ENCODE results near the gene PGM1. TPM values are rescaled to one million over a fixed set of nuclear protein-coding genes. Genes with fewer than 3 reads are reported as not detected.
A peak's percentile ranks its signal among the peaks of the same experiment; 100 is the strongest.

The PGM1 gene
- total and polyA plus RNA-seq, 10 of the 15 experiments (the other 5 are each of a cell fraction or from before 2014, with no cell fraction given), result 22.5 to 72.6 (median 50.8) TPM

DNA sequence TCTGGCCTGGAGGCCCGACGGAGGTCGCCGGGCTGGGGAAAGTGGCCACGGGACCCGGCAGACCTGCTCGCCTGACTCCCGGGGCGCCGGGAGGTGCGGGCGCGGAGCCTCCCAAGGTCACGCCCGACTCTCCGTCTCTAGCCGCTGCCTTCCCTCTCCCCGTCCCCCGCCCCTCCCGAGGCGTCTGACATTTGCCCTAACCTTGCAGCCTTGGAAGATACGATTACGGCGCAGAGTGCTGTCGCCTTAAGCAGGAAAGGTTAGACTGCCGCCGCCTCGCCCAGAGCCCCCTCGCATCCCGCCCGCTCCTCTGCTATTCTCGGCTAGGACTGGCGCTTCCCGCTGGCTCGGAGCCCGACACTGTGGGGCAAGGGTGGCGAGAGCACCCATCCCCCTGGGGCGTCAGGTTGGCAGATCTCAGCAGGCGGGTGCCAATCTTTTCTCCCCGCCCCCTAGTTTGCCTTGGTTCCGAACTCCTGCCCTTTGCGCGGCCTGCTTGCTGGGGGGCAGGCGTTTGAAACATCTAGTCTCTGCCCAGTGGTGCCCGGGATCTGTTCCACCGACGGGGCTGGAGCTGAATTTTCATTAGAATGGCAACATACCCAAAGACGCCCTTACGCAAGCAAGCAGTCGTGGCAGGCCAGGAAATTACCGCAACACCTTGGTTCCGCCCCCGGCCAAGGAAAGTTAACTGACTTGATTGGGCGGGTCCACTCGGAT, 835 bp downstream of the PGM1 start (continued):
- TF ChIP-seq, protein P1, sequence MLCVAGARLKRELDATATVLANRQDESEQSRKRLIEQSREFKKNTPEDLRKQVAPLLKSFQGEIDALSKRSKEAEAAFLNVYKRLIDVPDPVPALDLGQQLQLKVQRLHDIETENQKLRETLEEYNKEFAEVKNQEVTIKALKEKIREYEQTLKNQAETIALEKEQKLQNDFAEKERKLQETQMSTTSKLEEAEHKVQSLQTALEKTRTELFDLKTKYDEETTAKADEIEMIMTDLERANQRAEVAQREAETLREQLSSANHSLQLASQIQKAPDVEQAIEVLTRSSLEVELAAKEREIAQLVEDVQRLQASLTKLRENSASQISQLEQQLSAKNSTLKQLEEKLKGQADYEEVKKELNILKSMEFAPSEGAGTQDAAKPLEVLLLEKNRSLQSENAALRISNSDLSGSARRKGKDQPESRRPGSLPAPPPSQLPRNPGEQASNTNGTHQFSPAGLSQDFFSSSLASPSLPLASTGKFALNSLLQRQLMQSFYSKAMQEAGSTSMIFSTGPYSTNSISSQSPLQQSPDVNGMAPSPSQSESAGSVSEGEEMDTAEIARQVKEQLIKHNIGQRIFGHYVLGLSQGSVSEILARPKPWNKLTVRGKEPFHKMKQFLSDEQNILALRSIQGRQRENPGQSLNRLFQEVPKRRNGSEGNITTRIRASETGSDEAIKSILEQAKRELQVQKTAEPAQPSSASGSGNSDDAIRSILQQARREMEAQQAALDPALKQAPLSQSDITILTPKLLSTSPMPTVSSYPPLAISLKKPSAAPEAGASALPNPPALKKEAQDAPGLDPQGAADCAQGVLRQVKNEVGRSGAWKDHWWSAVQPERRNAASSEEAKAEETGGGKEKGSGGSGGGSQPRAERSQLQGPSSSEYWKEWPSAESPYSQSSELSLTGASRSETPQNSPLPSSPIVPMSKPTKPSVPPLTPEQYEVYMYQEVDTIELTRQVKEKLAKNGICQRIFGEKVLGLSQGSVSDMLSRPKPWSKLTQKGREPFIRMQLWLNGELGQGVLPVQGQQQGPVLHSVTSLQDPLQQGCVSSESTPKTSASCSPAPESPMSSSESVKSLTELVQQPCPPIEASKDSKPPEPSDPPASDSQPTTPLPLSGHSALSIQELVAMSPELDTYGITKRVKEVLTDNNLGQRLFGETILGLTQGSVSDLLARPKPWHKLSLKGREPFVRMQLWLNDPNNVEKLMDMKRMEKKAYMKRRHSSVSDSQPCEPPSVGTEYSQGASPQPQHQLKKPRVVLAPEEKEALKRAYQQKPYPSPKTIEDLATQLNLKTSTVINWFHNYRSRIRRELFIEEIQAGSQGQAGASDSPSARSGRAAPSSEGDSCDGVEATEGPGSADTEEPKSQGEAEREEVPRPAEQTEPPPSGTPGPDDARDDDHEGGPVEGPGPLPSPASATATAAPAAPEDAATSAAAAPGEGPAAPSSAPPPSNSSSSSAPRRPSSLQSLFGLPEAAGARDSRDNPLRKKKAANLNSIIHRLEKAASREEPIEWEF (IDR thresholded peaks at IDR 0.05; ENCODE audit: insufficient replicate concordance, low read depth, low read length), result no peak
- TF ChIP-seq RCOR1 (conservative IDR thresholded peaks at IDR 0.05; ENCODE audit: low read depth, low read length) (no peak), RELA (IDR thresholded peaks at IDR 0.05; ENCODE audit: borderline replicate concordance, partially characterized antibody) (no peak), RAD51 (IDR thresholded peaks at IDR 0.05) (no peak), HDAC2 (IDR thresholded peaks at IDR 0.05) (no peak), EED (IDR thresholded peaks at IDR 0.05; ENCODE audit: low read depth) (no peak), SIN3A (IDR thresholded peaks at IDR 0.05; ENCODE audit: low read depth, low read length) (no peak), TCF3 (IDR thresholded peaks at IDR 0.05; ENCODE audit: borderline replicate concordance, insufficient read depth, low read depth, low read length) (no peak), SMC3 (IDR thresholded peaks at IDR 0.05; ENCODE audit: borderline replicate concordance, low read length) (no peak), EGR1 (IDR thresholded peaks at IDR 0.05; ENCODE audit: borderline replicate concordance in 1 of 2, low read depth in 2 of 2, low read length in 2 of 2) (peak in 1 of 2 experiments; percentile 64; a peak in 1 of 3 replicates), HCFC1 (IDR thresholded peaks at IDR 0.05; ENCODE audit: low read length) (no peak)
- TF ChIP-seq, protein P2, sequence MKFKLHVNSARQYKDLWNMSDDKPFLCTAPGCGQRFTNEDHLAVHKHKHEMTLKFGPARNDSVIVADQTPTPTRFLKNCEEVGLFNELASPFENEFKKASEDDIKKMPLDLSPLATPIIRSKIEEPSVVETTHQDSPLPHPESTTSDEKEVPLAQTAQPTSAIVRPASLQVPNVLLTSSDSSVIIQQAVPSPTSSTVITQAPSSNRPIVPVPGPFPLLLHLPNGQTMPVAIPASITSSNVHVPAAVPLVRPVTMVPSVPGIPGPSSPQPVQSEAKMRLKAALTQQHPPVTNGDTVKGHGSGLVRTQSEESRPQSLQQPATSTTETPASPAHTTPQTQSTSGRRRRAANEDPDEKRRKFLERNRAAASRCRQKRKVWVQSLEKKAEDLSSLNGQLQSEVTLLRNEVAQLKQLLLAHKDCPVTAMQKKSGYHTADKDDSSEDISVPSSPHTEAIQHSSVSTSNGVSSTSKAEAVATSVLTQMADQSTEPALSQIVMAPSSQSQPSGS (IDR thresholded peaks at IDR 0.05; ENCODE audit: low read length), result no peak
- TF ChIP-seq, protein P3, sequence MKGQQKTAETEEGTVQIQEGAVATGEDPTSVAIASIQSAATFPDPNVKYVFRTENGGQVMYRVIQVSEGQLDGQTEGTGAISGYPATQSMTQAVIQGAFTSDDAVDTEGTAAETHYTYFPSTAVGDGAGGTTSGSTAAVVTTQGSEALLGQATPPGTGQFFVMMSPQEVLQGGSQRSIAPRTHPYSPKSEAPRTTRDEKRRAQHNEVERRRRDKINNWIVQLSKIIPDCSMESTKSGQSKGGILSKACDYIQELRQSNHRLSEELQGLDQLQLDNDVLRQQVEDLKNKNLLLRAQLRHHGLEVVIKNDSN (IDR thresholded peaks at IDR 0.05; ENCODE audit: borderline replicate concordance, extremely low read length, insufficient read depth, low read depth, low read length), result no peak
- TF ChIP-seq, protein P4, sequence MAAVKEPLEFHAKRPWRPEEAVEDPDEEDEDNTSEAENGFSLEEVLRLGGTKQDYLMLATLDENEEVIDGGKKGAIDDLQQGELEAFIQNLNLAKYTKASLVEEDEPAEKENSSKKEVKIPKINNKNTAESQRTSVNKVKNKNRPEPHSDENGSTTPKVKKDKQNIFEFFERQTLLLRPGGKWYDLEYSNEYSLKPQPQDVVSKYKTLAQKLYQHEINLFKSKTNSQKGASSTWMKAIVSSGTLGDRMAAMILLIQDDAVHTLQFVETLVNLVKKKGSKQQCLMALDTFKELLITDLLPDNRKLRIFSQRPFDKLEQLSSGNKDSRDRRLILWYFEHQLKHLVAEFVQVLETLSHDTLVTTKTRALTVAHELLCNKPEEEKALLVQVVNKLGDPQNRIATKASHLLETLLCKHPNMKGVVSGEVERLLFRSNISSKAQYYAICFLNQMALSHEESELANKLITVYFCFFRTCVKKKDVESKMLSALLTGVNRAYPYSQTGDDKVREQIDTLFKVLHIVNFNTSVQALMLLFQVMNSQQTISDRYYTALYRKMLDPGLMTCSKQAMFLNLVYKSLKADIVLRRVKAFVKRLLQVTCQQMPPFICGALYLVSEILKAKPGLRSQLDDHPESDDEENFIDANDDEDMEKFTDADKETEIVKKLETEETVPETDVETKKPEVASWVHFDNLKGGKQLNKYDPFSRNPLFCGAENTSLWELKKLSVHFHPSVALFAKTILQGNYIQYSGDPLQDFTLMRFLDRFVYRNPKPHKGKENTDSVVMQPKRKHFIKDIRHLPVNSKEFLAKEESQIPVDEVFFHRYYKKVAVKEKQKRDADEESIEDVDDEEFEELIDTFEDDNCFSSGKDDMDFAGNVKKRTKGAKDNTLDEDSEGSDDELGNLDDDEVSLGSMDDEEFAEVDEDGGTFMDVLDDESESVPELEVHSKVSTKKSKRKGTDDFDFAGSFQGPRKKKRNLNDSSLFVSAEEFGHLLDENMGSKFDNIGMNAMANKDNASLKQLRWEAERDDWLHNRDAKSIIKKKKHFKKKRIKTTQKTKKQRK (IDR thresholded peaks at IDR 0.05; ENCODE audit: low read depth, low read length), result no peak
- TF ChIP-seq, protein P5, sequence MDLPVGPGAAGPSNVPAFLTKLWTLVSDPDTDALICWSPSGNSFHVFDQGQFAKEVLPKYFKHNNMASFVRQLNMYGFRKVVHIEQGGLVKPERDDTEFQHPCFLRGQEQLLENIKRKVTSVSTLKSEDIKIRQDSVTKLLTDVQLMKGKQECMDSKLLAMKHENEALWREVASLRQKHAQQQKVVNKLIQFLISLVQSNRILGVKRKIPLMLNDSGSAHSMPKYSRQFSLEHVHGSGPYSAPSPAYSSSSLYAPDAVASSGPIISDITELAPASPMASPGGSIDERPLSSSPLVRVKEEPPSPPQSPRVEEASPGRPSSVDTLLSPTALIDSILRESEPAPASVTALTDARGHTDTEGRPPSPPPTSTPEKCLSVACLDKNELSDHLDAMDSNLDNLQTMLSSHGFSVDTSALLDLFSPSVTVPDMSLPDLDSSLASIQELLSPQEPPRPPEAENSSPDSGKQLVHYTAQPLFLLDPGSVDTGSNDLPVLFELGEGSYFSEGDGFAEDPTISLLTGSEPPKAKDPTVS (IDR thresholded peaks at IDR 0.05; ENCODE audit: low read depth, low read length), result no peak
- TF ChIP-seq, protein P6, sequence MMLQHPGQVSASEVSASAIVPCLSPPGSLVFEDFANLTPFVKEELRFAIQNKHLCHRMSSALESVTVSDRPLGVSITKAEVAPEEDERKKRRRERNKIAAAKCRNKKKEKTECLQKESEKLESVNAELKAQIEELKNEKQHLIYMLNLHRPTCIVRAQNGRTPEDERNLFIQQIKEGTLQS (IDR thresholded peaks at IDR 0.05; ENCODE audit: borderline replicate concordance, extremely low read depth, low read depth, low read length), result no peak

All from GM12878 (cell line).